DLD1 (cell line): ENCODE measurements around the gene MYORG.

Experiments used
- in situ Hi-C: cut with HindIII; loops from 2 replicates; pipeline ENCODE4 v1.10.0; 2017; ENCODE audit warnings: low sequenced_read_pairs

The MYORG gene

DNA sequence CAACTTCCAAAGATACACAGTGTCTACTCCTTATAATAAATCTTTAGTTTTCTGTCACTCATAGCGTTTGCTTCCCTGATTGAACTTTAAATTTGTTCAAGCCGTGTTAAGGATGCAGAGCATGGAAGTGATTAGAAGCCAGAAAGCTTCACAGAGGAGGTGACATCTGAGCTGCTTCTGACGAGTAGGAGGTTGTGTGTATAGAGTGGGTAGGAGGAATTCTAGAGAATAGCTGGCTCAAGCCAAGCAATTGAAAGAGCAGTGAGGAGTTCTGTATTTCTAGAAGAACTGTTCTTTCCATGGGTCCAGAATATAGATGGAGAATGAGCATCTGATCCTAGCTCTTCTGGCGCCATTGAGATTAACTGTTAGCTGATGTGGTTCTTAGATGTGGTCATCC lies 41.3 kb downstream of the MYORG start:
- in situ Hi-C loops = no loop called here

DNA sequence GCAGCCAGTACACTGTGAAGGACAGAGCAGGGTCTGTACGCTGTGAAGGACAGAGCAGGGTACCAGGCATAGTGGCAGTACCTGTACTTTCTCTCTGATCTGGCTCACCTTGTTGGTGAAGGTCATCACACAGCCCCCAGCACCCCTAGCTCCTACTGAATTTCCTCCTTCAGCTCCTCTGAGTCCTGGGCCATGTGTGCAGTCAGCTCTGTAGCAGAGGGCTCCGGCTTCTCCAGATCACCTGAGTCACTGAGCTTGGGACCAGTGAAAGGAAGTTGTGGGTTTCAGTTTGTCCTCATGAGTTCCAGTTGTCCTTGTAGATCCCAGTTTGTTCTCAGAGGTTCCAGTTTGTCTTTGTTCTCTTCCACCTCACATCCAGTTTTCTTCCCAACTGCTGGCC lies 41.8 kb downstream of the MYORG start:
- in situ Hi-C loops = no loop called here

DNA sequence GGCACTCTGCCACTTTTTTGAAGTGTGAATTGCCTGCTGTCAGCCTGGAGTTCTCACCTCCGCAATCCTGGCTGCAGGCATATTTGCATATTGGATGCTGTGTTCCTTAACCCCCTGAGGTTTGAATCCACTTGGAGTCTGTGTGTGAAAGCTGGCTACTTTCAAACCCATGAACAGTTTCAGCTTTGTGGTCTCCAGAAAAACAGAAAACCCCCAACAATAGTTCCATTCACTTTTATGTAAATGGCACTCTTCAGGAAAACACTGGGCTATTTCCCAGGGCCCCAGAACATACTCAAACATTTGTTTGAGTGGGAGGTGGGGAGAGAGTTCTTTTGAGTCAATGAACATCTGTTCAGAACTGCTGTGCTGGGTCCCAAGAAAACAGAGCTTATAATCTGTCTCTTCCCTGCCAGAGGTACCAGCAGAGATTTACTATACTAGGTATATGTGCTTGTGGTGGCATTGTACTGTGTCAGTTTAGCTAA lies 42.3 kb downstream of the MYORG start:
- in situ Hi-C loops = no loop called here

DNA sequence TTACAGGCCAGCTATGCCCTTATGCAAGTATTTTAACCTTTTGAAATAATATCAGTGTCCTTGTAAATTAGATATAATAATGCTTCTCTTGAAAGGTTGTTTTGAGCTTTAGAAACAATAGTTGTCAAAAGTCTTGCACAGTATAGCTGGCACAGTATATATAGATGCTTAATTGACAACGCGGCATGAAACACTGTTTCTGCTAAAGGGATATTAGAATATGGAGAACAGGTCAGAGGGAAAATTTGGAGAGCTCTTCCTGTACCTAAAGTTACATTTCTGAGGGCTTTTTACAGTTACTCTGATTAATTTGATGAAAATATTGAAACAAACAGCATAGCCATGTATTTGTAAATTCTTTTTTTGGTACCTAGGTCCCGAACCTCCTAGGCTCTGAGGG lies 42.9 kb downstream of the MYORG start:
- in situ Hi-C loops = no loop called here

DNA sequence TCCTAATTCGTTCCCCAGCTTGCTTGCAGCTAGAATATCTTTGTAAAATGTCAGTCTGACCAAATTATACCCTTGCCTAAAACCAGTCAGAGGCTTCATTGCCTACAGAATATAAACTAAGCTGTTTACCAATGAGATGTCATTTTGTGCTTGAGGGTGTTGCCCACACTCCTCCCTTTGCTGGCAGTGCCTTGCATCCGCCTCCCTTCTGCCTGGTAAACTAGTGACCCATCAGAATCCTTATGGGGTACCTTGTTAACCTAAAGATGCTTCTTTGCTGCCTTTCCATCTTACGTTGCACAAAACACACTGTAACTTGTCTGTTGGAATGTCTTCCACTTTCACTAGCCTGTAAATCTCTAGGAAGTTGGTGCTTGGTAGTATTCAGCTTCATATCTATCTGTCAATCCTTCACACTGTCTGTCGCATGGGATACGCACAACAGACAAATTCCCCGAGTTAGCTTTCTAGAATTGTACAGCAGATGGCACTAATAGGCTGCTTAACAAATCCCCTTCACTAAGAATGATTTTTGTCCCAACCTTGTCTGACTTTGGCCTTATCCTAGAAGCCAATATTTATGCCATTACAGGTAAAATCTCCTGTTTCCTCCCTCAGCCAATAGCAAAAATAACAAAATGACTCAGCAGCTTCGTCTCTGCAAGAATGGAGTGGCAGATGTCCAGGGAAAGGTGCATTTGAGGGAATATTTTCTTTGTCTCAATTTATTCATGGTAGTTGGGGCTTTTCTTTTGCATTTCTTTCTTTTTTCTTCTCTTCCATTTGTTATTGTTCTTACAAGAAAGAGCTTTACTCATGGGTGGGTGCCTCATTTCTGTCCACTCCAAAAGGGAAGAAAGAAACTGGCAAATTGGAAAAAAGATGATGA lies 44.4 kb downstream of the MYORG start:
- in situ Hi-C loops = no loop called here

DNA sequence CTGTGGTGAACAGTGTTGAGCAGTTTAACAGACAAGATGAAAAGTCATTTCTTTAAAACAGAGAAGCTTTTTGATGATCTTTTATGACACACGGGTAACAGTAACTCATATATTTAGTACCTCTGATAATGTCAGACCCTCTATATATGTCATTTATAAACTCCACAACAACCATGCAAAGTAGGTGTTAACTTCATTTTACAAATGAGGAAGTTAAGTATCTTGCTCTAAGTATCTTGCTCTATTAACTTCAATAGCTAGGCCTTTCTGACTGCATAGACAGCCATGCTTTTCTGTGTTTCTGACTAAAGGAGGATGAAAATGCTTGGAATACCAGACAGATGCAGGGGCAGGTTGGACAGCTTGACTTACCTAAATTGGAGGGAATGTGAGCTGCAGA lies 45.5 kb downstream of the MYORG start:
- in situ Hi-C loops = no loop called here

DNA sequence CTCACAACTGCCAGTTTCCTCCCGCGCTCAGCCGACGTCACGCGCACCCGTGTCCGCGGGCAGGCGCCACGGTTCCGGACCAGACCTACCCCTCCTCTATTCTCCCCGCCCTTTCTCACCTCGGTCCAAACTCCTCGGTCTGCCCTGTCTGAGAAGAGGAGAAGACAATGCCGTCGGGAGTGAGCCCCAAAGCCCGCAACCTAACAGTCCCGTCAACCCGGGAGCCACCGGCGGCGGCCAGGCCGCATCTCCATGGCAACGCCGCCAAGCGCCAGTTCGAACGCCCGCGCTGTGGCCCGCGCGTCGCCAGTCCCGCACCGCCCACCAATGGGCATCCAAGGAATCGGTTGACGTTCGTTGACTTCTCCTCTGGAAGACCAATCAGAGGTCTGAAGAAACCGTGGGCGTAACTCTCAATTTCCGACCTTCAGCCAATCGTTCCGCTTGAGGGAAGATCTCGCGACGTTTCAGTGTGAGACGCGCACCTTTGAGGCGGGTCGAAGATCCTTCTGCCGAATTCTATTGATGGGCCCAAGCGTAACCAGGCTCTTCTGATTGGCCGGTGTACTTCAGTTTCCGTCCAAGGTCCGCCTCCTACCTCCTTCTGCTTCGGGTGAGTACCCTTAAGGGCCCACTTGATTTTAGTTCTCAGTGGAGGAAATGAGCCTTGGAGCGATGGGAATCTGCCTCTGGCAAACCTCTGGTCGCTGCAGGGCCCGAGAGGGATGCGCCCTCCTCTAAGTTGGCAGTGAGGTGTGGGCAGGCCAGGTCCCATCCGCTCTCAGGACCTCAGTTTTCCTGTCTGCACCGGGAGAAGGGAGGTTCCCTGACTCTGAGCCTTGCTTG lies 47.5 kb downstream of the MYORG start, which contains the start of the genes KIF24 and NUDT2:
Gene KIF24 (minus strand): TSS at position 282 of the 846 bp plus-strand sequence. CDS start 17,922 bp downstream, outside the sequence.
Gene NUDT2 (plus strand): TSS at position 583 of the 846 bp plus-strand sequence. CDS start 9,471 bp downstream, outside the sequence.
- in situ Hi-C loops = no loop called here

DNA sequence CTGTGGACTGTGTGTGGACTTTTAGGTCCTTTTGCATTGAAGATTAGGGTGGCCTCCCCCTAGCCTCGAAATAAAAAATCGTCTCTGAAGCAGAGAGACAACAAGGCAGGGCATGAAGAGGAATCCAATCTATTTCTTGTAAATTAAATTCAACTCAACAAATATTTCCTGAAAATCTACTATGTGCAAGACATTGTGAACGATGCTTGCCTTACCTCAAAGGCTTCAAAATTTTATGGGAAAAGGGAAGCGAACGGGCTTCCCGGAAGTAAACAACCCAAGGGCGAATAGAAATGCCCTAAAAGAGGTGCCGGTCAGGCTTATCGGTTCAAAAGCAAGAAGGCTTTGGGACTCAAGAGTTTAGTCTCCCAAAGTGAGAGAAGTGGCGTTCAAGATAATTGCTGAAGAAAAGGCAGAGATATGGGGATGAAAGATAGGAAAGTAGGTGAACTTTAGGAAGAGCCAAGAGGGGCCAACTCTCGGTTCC lies 48.2 kb downstream of the MYORG start:
- in situ Hi-C loops = no loop called here

DNA sequence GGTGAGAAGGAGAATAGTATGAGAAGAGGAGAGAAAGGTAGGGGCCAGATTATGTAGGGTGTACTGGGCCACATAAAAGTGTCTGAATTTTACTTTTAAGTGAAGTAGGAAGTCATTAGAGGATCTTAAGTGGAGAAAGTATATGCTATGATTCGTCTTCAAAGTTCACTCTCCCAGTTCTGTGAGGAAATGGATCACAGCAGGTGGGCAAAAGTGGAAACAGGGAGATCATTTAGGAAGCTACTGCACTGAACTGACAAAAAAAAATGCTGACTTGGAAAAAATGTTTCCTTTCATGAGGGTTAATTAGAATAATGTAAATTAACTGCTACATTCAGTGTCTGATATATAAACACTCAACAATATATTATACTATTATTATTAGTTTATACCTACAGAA lies 50.0 kb downstream of the MYORG start:
- in situ Hi-C loops = no loop called here

DNA sequence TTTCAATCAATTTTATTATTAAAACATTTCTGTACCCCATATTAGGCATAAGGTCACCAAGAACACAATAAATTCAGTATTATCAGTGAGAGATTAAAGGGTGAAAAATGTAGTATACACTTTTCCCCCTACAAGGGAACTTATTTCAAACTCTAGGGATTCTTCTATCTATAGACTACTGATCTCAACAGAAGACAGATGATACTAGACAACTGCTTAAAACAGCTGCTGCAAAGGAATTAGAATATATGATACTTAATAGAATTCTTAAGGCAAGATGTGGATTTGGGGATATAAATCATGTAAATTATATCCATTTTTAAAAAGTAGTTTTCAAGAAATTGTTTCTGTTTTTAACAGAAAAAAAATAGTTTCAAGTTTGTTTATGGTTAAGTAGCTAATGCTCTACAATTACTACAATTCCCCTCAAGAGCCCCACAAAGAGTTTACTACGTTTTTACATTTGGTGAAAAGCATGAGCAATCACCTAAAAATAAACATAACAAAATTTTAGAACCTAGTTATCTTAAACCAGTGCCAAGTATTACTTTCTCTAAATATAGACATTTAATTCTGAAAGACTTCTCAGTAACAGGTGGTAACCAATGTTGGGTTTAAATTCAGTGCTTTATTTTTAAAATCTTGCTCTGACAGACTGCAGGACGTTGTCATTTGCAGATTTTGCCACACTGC lies 53.7 kb downstream of the MYORG start:
- in situ Hi-C loops = no loop called here

DNA sequence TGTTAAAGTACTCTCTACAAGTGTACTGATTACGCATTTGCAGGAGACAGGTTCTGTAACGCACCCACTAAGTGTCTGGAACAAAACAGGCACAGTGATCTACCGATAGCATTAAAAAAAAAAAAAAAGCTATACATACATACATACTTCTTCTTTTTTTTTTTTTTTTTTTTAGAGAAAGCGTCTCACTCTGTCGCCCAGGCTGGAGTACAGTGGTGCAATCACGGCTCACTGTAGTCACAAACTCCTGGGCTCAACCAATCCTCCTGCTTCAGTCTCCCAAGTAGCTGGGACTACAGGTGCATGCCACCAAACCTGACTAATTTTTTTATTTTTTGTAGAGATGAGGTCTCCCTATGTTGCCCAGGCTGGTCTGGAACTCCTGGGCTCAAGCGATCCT lies 55.2 kb downstream of the MYORG start:
- in situ Hi-C loops = no loop called here

DNA sequence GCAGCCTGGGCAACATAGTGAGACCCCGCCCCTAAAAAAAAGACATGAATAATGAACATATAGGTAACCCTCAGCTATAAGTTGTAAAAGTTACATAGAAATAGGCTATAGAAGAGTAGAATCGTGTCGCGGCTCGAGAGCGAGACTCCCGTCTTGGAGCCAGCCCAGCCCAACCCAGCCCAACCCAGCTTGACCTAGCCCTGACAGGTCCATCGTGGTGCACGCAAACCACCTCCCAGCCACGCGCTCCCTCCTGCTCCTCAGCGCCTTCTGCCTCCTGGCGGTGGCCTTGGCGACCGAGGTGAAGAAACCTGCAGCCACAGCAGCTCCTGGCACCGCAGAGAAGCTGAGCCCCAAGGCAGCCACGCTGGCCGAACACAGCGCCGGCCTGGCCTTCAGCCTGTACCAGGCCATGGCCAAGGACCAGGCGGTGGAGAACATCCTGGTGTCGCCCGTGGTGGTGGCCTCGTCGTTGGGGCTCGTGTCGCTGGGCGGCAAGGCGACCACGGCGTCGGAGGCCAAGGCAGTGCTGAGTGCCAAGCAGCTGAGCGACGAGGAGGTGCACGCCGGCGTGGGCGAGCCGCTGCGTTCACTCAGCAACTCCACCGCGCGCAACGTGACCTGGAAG lies 58.4 kb downstream of the MYORG start:
- in situ Hi-C loops = no loop called here

DNA sequence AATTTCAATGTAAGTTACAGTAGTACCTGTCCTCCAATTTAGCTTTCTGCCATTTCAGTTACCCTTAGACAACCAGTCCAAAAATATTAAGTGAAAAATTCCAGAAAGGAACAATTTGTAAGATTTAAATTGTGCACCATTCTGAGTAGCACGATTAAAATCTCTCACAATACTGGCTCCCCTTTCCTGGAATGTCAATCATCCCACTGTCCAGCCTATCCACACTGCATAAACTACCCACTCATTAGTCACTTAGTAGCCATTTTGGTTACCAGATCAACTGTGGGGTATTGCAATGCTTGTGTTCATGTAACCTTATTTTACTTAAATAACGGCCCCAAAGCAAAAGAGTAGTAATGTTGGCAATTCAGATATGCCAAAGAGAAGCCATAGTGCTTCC lies 59.3 kb downstream of the MYORG start:
- in situ Hi-C loops = no loop called here
